Ectodermal cell (in vitro differentiated cells): ENCODE data around the gene IMPA2.
"Not testable (repeated sequence)": the region's sequence is repeated elsewhere in the genome, so short reads cannot be mapped to it uniquely, and the experiment has no call there.

Source experiments
- H3K27ac ChIP-seq: 2 replicates; pipeline ENCODE4 v1.7.0; 2013; ENCODE audit warnings: mild to moderate bottlenecking, low read depth, low read length; ENCODE audit not compliant: insufficient read depth, poor library complexity, severe bottlenecking
- H3K27me3 ChIP-seq: 2 replicates; pipeline ENCODE4 v1.7.0; 2013; ENCODE audit warnings: mild to moderate bottlenecking, low read length; ENCODE audit not compliant: insufficient read depth, control insufficient read depth, poor library complexity, severe bottlenecking
- H3K36me3 ChIP-seq: one replicate; pipeline ENCODE4 v1.7.0; 2013; ENCODE audit warnings: low read length; ENCODE audit not compliant: control insufficient read depth, insufficient read depth
- H3K4me1 ChIP-seq: one replicate; pipeline ENCODE4 v1.7.0; 2013; ENCODE audit warnings: low read length; ENCODE audit not compliant: control insufficient read depth, insufficient read depth
- H3K4me3 ChIP-seq: 2 replicates; pipeline ENCODE4 v1.7.0; 2013; ENCODE audit warnings: low read depth, low read length, control low read depth; ENCODE audit not compliant: insufficient read depth
- H3K9me3 ChIP-seq: 2 replicates; pipeline ENCODE4 v1.7.0; 2013; ENCODE audit warnings: mild to moderate bottlenecking, low read length, moderate library complexity; ENCODE audit not compliant: control insufficient read depth
- WGBS, 2 experiments: methylation state at CpG; one replicate each; pipeline ENCODE4 v1.1.7; 2013; ENCODE audit warnings: missing lambda C conversion rate in 2 of 2; 5-methylcytosine and 5-hydroxymethylcytosine counted together

Gene IMPA2

DNA sequence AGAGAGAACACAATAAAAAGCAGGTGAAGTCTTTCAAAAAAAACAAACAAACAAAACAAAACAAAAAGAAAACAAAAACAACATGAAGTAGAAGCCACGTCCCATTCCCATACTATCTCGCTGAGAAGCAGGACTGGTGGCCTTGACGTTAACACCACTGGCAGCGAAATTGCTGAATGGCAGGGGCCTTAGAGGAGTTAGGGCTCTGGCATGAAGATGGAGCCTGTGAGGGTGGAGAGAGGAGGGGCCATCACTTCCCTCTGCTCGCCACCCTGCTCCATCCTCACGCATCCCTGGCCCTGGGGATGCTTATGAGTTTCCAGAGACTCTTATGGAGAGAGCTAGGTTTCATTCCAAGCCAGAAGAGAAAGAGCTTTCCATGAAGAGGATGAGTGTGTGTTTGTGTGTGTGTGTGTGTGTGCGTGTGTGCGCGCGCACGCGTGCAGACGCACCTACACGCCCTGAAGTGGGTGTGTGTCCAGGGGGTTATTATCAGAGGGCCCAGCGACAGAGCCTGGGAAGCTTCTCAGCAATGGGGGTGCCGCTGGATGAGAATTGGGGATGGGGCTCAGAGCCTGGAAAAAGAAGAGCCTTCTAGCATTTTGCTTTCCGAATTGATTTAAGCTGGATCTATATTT is 20.4 kb upstream of the IMPA2 start:
- Histone ChIP-seq H3K36me3 (no peaks in the 10 kb centered on the region), H3K4me1 (no peaks in the 10 kb centered on the region), H3K4me3 (no peak overlapping the region), H3K9me3 (no peaks in the 10 kb centered on the region), H3K27ac (no peak overlapping the region), H3K27me3 (no peaks in the 10 kb centered on the region)
- 89 to 90% methylated on average over 16 to 17 of the region's 17 CpGs for WGBS, 2 experiments

DNA sequence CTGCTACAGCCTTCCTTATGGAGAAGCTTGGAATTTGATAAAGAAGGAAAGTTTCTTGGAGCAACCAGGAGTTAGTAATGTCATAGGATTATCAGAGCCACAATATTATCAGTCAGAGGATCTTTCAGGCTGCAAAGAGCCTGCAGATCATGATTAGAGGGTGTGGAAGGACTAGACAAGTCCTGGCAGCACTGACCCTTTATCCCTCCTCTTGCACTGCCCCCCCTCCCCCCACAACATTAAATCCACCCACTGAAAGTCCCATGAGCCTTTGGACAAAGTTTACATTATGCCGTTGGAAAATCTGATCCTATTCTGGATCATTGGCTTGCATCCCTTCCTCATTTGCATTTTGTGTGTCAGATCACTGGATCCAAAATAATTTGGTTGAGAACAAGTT is 18.7 kb upstream of the IMPA2 start:
- no peak overlapping the region for H3K27ac ChIP-seq
- no peaks in the 10 kb centered on the region for H3K4me1 ChIP-seq
- no peak overlapping the region for H3K4me3 ChIP-seq
- H3K9me3 ChIP-seq = no peaks in the 10 kb centered on the region
- no peaks in the 10 kb centered on the region for H3K27me3 ChIP-seq
- WGBS, 2 experiments = 68 to 75% methylated on average over 1 of the region's 1 CpG
- H3K36me3 ChIP-seq = no peaks in the 10 kb centered on the region

GRCh38 chr18:11963991-11964484 is 17.3 kb upstream of the IMPA2 start:
- no peak overlapping the region for H3K27ac ChIP-seq
- H3K27me3 ChIP-seq = no peaks in the 10 kb centered on the region
- 59 to 62% methylated on average over 3 of the region's 3 CpGs for WGBS, 2 experiments
- no peak overlapping the region for H3K4me3 ChIP-seq
- H3K36me3 ChIP-seq = no peaks in the 10 kb centered on the region
- H3K4me1 ChIP-seq = no peaks in the 10 kb centered on the region
- H3K9me3 ChIP-seq = no peaks in the 10 kb centered on the region

GRCh38 chr18:11969904-11970835 is 11.1 kb upstream of the IMPA2 start:
- no peaks in the 10 kb centered on the region for H3K9me3 ChIP-seq
- H3K27me3 ChIP-seq = no peaks in the 10 kb centered on the region
- 91 to 92% methylated on average over 9 of the region's 9 CpGs for whole genome bisulfite sequencing, 2 experiments
- no peak overlapping the region for H3K4me3 ChIP-seq
- no peaks in the 10 kb centered on the region for H3K36me3 ChIP-seq
- H3K27ac ChIP-seq = no peak overlapping the region
- no peaks in the 10 kb centered on the region for H3K4me1 ChIP-seq

- H3K36me3 ChIP-seq, H3K4me3 ChIP-seq, H3K9me3 ChIP-seq, H3K27ac ChIP-seq, H3K4me1 ChIP-seq, H3K27me3 ChIP-seq: not testable (repeated sequence)
- WGBS, 2 experiments = 94 to 95% methylated on average over 8 of the region's 8 CpGs
These were observed 10.5 kb upstream of the IMPA2 start for GRCh38 chr18:11970836-11971226.

DNA sequence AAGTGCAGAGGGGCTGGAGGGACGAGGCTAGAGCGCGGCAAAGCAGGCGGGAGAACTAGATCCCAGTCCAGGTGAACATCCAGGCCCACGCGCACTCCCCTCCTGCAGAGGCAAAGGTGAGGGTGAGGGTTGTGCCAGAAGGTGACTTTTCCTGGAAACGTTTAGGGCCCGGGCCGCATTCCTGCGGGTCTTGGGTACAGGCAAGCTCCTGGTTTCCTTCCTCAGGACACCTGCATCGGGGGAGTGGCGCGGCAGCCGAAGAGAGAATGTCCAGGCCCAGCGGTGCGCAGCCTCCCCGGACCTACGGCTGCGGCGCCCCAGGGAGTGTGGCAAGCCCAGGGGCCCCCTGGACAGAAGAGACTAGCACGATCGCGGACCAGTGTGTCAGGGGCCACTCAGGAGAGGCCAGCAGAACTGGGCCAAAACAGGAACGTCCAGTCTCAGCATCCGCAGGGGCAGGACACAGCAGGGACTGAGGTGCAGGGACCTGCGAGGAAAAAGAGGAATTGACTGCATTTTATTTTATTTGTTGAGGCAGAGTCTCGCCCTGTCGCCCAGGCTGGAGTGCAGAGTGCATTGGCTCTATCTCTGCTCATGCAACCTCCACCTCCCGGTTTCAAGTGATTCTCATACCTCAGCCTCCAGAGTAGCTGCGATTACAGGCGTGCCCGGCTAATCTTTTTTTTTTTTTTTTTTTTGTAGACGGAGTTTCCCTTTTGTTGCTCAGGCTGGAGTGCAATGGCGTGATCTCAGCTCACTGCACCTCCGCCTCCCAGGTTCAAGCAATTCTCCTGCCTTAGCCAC is 8.7 kb upstream of the IMPA2 start:
- Histone ChIP-seq H3K27me3 (no peaks in the 10 kb centered on the region), H3K36me3 (no peaks in the 10 kb centered on the region), H3K4me3 (no peak overlapping the region), H3K4me1 (no peaks in the 10 kb centered on the region), H3K27ac (no peak overlapping the region), H3K9me3 (no peaks in the 10 kb centered on the region)
- 92 to 93% methylated on average over 35 of the region's 35 CpGs for WGBS, 2 experiments

GRCh38 chr18:11974741-11975325 is 6.5 kb upstream of the IMPA2 start:
- 94 to 95% methylated on average over 5 of the region's 5 CpGs for WGBS, 2 experiments
- Histone ChIP-seq H3K36me3 (no peaks in the 10 kb centered on the region), H3K27me3 (no peaks in the 10 kb centered on the region), H3K4me3 (no peak overlapping the region), H3K27ac (no peak overlapping the region), H3K4me1 (no peaks in the 10 kb centered on the region), H3K9me3 (no peaks in the 10 kb centered on the region)

- WGBS, 2 experiments = 88 to 89% methylated on average over 1 to 2 of the region's 2 CpGs
- no peaks in the 10 kb centered on the region for H3K36me3 ChIP-seq
- no peaks in the 10 kb centered on the region for H3K4me1 ChIP-seq
- no peaks in the 10 kb centered on the region for H3K27me3 ChIP-seq
- H3K27ac ChIP-seq = no peak overlapping the region
- H3K9me3 ChIP-seq = no peaks in the 10 kb centered on the region
- no peak overlapping the region for H3K4me3 ChIP-seq
These were observed 5.6 kb upstream of the IMPA2 start for GRCh38 chr18:11975723-11976122.

- 91% methylated on average over 13 of the region's 13 CpGs for WGBS, 2 experiments
These were observed 4.8 kb upstream of the IMPA2 start for GRCh38 chr18:11976315-11977152.

More at GRCh38 chr18:11976315-11977152, 4.8 kb upstream of the IMPA2 start:
- Histone ChIP-seq H3K27me3 (no peaks in the 10 kb centered on the region), H3K4me1 (no peaks in the 10 kb centered on the region), H3K27ac (no peak overlapping the region), H3K9me3 (no peaks in the 10 kb centered on the region), H3K4me3 (no peak overlapping the region), H3K36me3 (no peaks in the 10 kb centered on the region)
